Coronary artery (tissue), 2 donors: ENCODE measurements around the gene RC3H2.
A peak's percentile ranks its signal among the peaks of the same experiment; 100 is the strongest.

Experiments
- DNase-seq: peaks from one replicate; pipeline ENCODE4 v3.0.0-alpha.2; 2017; ENCODE audit warnings: low spot score
- H3K27ac ChIP-seq, 2 donors: fragments of 200-600 bp; sonication (generic); one replicate each; pipeline ENCODE4 v1.5.1; 2016 to 2019
- H3K4me3 ChIP-seq: fragments of 200-600 bp; sonication (generic); 2 replicates; pipeline ENCODE4 v1.5.1; 2016; ENCODE audit warnings: mild to moderate bottlenecking, moderate library complexity
- TF ChIP-seq, protein P1 (sequence below): fragments of 200-600 bp; sonication (generic); IDR thresholded peaks from one replicate; pipeline ENCODE4 v1.5.1; 2019; ENCODE audit warnings: antibody characterized with exemption

The RC3H2 gene

DNA sequence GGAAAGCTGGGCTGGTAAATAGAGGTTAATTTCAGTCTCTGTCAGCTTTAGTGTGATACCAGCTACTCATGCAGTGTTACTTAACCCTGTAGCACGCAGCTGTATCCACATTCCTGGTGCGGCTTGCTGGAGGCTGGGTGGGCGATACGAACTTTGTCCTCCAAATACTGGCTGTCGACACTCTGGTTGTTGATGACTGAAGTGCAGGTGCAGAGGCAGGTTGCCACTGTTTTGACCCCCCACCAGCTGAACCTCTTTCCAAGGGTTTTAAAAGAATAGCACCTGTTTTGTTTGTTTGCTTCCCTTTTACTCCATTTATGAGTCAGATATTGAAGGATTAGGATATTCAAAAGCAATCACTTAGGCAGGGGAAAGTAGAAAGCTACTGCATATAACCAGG lies 31.3 kb upstream of the RC3H2 start:
- Histone ChIP-seq H3K27ac (no peak overlapping the region), H3K4me3 (no peak overlapping the region)
- no peak for DNase-seq
- TF ChIP-seq, protein P1, sequence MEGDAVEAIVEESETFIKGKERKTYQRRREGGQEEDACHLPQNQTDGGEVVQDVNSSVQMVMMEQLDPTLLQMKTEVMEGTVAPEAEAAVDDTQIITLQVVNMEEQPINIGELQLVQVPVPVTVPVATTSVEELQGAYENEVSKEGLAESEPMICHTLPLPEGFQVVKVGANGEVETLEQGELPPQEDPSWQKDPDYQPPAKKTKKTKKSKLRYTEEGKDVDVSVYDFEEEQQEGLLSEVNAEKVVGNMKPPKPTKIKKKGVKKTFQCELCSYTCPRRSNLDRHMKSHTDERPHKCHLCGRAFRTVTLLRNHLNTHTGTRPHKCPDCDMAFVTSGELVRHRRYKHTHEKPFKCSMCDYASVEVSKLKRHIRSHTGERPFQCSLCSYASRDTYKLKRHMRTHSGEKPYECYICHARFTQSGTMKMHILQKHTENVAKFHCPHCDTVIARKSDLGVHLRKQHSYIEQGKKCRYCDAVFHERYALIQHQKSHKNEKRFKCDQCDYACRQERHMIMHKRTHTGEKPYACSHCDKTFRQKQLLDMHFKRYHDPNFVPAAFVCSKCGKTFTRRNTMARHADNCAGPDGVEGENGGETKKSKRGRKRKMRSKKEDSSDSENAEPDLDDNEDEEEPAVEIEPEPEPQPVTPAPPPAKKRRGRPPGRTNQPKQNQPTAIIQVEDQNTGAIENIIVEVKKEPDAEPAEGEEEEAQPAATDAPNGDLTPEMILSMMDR, result no peak

DNA sequence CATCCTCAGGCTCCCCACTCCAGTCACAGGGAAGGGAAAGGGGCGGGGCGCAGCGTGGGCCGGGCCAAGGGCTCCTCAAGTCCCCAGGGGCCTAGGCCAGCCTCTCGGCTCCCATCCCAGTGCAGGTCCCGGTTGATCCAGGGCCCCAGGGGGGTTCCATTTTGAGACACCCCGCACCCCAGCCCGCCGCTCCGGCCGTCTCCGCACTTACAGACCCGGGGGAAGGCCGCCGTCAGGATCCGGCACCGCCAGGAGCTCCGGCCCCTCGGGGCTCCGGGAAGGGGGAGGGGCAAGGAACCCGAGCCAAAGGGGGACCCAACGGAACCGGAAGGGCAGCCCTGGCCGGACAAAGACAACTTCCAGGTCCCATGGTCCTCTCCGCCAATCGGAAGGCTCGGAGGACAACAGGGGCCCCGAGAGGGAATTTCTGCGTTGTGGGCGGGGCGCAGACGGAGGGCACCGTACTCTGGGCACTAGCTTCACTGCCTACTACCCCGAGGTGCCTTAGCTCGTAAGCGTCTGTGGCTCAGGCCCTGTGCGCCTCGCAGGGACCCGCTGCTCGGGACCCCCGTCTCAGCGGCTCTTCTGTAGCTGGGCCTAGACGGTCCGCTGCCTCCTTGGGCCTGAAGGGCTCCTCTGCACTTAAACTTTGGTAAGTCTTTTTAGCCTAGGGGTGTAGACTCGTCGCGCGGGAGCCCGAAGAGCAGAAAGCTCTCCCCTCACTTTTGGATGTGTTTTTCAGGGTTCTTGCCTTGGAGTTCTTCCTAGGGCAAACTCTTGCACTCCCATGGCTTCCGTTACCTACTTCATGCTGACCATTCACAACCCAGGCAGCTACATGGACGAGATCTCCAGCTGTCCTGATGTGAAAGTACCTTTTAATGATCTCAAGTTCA lies 26.3 kb upstream of the RC3H2 start, which contains the start of gene ZBTB26:
Gene ZBTB26, minus strand, starts transcription at position 287 of the 896 bp plus-strand sequence. CDS start 11,578 bp downstream, outside the sequence.
- peak; percentile 98 for DNase-seq
- TF ChIP-seq, protein P1, result no peak
- Histone ChIP-seq H3K4me3 (peak within 1 kb of the TSS; percentile 76), H3K27ac (peak within 1 kb of the TSS; percentile 59 to 85)

DNA sequence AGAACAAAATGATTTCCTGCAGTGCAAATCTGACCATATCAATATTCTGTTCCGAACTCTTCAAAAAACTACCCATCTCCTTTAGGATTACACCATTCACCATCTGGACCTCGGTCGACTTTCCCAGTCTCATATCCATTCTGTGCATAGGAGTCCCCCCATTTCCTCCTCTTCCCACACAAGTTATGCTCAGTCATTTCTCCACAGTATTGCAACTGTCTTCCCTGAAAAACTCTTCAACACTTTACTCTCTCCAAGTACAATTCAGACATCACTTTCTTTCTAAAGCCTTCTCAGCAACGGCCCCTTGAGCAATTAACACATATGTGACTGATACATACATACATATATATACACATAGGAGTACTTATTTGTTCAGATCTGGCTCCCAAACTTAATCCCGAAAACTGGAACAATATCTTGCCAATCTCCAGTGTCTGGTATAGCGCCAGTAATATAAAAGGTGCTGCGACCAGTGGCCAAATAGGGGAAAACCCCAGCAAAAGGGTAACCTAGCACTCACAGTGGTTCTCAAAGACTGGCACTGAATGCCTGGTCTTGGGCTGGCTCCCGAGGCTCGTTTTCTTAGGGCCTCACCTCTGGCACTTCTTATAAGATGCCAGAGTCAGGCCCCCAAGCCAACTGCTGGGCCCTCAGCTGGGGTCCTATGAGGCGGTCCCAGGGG lies 25.5 kb upstream of the RC3H2 start:
- no peak for DNase-seq
- Histone ChIP-seq H3K4me3 (peak overlapping the region; percentile 76), H3K27ac (peak overlapping the region; percentile 59 to 85)
- TF ChIP-seq, protein P1, result no peak

DNA sequence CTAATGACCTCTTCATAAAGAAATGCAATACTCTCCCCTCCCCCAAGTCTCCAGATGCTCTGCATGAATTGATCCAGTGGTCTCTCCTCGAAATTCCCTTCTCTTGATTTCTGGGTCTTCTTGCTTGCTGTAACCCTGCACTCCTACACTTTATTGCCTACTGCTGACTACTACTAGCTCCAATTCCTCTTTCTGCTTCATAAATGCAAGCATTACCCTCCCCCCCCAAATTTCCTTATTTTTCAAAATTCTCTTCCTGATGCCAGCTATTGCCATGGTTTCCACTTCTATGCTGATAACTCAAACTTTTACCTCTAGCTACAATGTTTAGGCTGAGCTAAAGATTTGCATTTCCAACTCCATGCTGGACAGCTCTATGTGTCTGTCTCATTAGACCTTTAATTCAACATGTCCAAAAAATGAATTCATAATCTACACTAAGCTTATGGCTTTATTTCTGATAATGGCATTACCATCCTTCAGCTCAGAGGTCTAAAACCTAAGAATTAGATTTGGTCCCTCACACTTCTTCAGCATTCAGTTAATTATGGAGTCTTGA lies 24.7 kb upstream of the RC3H2 start:
- DNase-seq, result no peak
- H3K4me3 ChIP-seq, result peak overlapping the region; percentile 76
- H3K27ac ChIP-seq, result no peak overlapping the region
- TF ChIP-seq, protein P1, result no peak

DNA sequence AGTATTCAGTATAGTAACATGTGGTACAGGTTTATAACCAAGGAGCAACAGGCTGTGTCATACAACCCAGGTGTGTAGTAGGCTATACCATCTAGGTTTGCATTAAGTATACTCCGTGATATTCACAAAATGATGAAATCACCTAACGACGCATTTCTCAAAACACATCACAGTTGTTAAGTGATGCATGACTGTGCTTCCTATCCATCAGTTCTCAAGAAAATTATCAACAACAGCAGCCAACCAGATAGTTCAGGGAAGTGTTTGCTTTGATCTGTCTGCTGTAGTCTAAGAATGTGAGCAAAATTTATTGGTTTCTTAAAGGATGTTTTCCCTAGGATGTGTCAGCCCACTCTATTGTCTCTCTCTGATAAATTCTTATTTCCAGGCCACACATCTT lies 18.8 kb upstream of the RC3H2 start:
- Histone ChIP-seq H3K27ac (no peak overlapping the region), H3K4me3 (no peak overlapping the region)
- TF ChIP-seq, protein P1, result no peak
- no peak for DNase-seq

DNA sequence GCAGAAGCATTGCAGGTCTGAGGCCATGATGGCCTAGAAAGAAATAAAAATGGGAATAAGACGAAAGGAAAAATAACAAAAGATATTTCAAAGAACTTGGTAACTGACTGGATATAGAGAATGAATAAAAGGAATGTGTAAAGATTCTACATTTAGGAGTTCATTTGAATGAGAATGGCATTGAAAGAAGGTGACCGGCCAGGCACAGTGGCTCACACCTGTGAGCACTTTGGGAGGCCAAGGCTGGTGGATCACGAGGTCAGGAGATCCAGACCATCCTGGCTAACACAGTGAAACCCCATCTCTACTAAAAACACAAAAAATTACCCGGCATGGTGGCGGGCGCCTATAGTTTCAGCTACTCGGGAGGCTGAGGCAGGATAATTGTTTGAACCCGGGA lies 17.6 kb upstream of the RC3H2 start:
- TF ChIP-seq, protein P1, result no peak
- Histone ChIP-seq H3K4me3 (no peak overlapping the region), H3K27ac (no peak overlapping the region)
- DNase-seq, result no peak
